Tibial nerve (tissue), 4 donors: Measurements from ENCODE around the gene ICE2.

Experiments used
- CTCF ChIP-seq, 5 experiments: fragments of 200-600 bp in 3 of 5; fragments of 450-650 bp in 2 of 5; sonication (generic) in 3 of 5; IDR thresholded peaks; one replicate each; pipeline ENCODE4 v1.5.1; 2016 to 2019; ENCODE audit warnings: antibody characterized with exemption in 5 of 5, mild to moderate bottlenecking in 3 of 5, moderate library complexity in 2 of 5
- EP300 ChIP-seq, 2 donors: sonication (generic); formaldehyde crosslinking; IDR thresholded peaks; one replicate each; pipeline ENCODE4 v1.6.1; 2017; ENCODE audit warnings: antibody characterized with exemption in 2 of 2, mild to moderate bottlenecking in 1 of 2
- POLR2A ChIP-seq, 2 donors: fragments of 450-650 bp; IDR thresholded peaks; one replicate each; pipeline ENCODE4 v1.6.1; 2017; ENCODE audit warnings: antibody characterized with exemption in 2 of 2, mild to moderate bottlenecking in 2 of 2, moderate library complexity in 2 of 2

GRCh38 chr15:60384053-60384452 lies 94.9 kb downstream of the ICE2 start:
- TF ChIP-seq CTCF (IDR thresholded peaks at IDR 0.05), result no peak
- TF ChIP-seq POLR2A (IDR thresholded peaks at IDR 0.05), result no peak
- TF ChIP-seq EP300 (IDR thresholded peaks at IDR 0.05), result no peak
